Mucosa of stomach (tissue), 1 donor: ENCODE data around the gene YTHDF1.
"Not testable (repeated sequence)": the region's sequence is repeated elsewhere in the genome, so short reads cannot be mapped to it uniquely, and the experiment has no call there.

Experiments used
- H3K27me3 ChIP-seq: one replicate; pipeline ENCODE4 v1.7.0; 2013; ENCODE audit warnings: mild to moderate bottlenecking, low read length; ENCODE audit not compliant: control insufficient read depth, insufficient read depth
- H3K36me3 ChIP-seq: one replicate; pipeline ENCODE4 v1.7.0; 2013; ENCODE audit warnings: low read length; ENCODE audit not compliant: control insufficient read depth, insufficient read depth
- H3K4me1 ChIP-seq: one replicate; pipeline ENCODE4 v1.7.0; 2013; ENCODE audit warnings: mild to moderate bottlenecking, low read length; ENCODE audit not compliant: control insufficient read depth, insufficient read depth
- H3K4me3 ChIP-seq: one replicate; pipeline ENCODE4 v1.7.0; 2013; ENCODE audit warnings: low read length
- H3K9ac ChIP-seq: one replicate; pipeline ENCODE4 v1.7.0; 2013; ENCODE audit warnings: mild to moderate bottlenecking, low read length, moderate library complexity
- H3K9me3 ChIP-seq: one replicate; pipeline ENCODE4 v1.7.0; 2013; ENCODE audit warnings: mild to moderate bottlenecking, low read length, moderate library complexity; ENCODE audit not compliant: control insufficient read depth
- donor health status: Pancreatic carcinoma.

YTHDF1 gene

DNA sequence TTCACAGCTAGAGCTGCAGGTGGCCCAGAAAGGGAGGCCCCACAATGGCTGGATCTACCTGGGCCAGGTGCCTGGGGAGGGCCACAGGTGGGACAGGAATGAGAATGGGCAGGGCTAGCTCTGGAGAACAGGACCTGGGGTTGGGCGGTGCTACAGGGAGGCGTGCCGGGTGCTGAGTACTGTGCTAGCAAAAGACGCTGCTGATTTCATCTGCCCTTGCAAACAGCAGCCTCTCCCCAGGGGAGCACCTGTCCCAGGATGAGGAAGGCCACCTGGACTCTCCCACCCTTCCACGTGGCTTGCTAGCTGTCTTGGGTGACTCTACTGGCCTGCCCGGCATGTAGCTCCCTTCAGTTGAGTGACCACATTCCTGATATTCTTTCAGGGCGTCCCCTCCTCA lies 6.6 kb upstream of the YTHDF1 start:
- Histone ChIP-seq H3K4me3 (no peak overlapping the region), H3K9me3 (no peaks in the 10 kb centered on the region), H3K9ac (no peak overlapping the region), H3K36me3 (no peaks in the 10 kb centered on the region), H3K4me1 (no peaks in the 10 kb centered on the region), H3K27me3 (peaks cover 20% of the 10 kb centered on the region)

DNA sequence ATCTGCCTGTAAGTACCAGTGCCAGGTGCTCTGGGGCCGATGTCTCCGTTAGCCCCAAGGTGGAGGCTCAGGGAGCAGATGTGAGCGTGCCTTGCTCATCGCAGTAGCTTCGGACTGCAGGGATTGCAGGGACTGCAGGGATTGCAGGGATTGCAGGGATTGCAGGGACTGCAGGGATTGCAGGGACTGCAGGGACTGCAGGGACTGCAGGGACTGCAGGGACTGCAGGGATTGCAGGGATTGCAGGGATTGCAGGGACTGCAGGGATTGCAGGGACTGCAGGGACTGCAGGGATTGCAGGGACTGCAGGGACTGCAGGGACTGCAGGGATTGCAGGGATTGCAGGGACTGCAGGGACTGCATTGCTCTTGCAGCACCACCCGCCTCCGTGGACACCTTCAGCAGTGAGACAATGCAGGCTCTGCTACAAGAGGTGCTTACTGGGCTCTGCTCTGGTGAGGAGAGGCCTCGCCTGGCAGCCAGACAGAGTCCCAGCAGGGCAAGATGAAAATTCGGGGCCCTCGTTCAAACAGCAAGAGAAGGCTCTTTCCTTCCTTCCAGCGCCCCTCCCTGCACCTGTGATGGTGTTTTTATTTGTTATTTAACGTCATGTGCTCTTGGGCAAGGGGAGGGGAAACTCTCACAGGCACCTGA lies 5.6 kb upstream of the YTHDF1 start:
- not testable (repeated sequence) for H3K4me3 ChIP-seq, H3K36me3 ChIP-seq, H3K9me3 ChIP-seq, H3K9ac ChIP-seq, H3K4me1 ChIP-seq
- H3K27me3 ChIP-seq: peaks cover 17% of the 10 kb centered on the region

DNA sequence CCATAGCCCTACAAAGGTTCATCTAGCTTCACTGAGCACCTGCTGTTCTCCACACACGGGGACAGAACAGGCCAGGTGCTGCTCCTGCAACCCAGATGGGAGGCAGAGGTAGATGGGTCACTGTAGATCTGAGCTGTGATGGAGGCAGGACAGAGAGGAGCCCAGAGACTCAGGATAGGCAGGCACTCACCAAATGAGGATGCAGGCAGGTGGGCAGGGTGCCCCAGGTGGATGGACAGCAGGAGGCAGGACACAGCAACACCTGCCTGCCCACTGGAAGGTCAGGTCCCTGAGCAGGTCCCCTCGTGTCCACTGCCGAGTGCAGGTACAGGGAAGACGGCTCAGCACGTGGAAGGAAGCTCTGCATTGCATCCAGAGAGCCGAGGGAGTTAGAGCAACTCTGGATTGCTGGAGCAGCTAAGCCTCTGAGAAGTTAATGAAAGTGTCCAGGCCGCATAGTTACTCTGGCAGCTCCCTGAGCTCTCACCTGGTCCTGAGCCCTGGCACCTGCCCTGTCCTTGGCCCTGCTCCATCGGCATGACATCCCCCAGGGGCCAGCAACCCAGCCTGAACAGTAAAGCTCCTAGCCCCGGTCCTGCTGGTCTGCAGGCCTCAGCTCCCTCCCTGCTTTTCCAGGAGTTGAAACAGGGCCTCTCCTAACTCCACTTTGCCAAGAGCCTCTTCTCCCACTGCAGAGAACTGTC lies 4.9 kb upstream of the YTHDF1 start:
- H3K4me1 ChIP-seq: peaks cover 5% of the 10 kb centered on the region
- H3K27me3 ChIP-seq: peaks cover 17% of the 10 kb centered on the region
- H3K9me3 ChIP-seq: no peaks in the 10 kb centered on the region
- no peak overlapping the region for H3K9ac ChIP-seq
- no peaks in the 10 kb centered on the region for H3K36me3 ChIP-seq
- no peak overlapping the region for H3K4me3 ChIP-seq

DNA sequence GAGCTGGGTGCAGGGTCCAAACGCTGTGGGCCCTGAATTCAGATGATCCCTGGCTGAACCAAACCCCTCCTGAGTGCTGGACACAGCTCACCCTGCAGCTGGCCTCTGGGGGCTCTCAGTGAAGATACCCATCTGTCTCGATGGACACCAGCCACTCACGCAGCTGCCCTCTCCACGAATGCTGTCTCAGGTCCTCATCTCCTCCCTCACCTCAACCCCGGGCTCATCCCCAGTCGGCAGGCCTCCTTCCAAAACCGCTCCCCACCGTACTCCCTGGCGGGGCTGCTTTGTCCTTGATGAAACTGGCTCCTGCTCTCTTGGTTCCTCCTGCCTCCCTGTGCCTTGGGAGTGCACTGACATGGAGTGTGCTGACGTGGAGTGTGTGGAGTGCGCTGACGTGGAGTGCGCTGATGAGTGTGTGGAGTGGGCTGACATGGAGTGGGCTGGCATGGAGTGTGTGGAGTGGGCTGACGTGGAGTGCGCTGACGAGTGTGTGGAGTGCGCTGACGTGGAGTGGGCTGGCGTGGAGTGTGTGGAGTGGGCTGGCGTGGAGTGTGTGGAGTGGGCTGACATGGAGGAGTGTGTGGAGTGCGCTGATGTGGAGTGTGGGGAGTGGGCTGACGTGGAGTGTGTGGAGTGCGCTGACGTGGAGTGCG lies 4.1 kb upstream of the YTHDF1 start:
- Histone ChIP-seq H3K4me1 (peaks cover 7% of the 10 kb centered on the region), H3K4me3 (no peak overlapping the region), H3K9ac (no peak overlapping the region), H3K27me3 (peaks cover 17% of the 10 kb centered on the region), H3K9me3 (no peaks in the 10 kb centered on the region), H3K36me3 (no peaks in the 10 kb centered on the region)

DNA sequence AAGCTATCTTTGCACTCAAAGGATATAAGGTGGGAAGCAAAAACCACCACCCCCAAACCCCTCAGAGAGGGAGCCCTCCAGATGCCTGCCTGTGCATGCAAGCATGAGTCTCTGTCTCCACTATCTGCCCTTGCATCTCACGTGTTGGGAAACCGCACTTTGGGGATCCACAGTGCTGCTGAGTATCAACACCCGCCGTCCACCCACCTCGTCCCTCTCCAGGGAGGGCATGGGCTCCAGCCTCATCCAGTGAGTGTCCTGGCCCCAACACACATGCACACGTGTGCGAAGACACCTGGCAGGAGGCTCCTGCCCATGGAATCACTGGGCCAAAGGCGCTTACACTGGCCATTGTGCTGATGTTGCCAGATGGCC lies 3.5 kb upstream of the YTHDF1 start:
- peaks cover 13% of the 10 kb centered on the region for H3K4me1 ChIP-seq
- peaks cover 17% of the 10 kb centered on the region for H3K27me3 ChIP-seq
- H3K9ac ChIP-seq: no peak overlapping the region
- no peaks in the 10 kb centered on the region for H3K36me3 ChIP-seq
- no peaks in the 10 kb centered on the region for H3K9me3 ChIP-seq
- no peak overlapping the region for H3K4me3 ChIP-seq

DNA sequence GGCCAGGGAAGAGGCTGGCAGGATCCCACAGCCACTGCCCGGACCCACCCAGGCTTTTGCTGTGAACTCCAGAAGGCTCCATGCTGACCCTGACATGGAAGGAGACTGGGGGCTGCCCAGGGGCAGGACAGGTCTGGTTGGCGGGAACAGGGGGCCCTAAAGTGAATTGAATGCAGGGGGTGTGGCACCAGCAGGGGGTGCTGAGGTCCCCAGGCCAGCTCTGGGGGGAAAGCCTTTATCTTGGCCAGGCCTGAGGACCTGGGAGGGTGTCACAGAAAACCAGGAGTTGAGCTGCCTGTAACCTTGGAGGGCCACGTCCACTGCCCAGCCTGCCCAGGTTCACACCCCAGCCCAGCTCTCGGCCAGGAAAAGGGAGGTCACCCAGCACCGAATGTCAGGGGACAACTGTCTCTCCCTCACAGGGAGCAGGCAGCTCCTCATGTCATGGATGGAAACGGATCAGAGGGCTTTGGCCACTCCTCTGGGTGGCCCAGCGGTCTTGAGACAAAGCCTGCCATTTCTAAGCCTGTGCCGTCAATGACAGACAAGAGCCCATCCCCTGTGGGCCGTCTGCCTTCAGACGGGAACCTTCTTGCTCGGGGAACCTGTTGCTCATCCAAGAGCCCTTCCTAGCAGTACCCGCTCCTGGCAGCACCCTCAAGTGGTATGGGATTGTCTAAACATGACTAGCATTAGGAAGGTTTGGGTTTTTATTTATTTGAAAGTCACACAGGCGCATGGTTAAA lies 2.9 kb upstream of the YTHDF1 start:
- H3K27me3 ChIP-seq: peaks cover 17% of the 10 kb centered on the region
- H3K4me1 ChIP-seq: peaks cover 18% of the 10 kb centered on the region
- H3K4me3 ChIP-seq: no peak overlapping the region
- no peak overlapping the region for H3K9ac ChIP-seq
- no peaks in the 10 kb centered on the region for H3K9me3 ChIP-seq
- H3K36me3 ChIP-seq: no peaks in the 10 kb centered on the region

DNA sequence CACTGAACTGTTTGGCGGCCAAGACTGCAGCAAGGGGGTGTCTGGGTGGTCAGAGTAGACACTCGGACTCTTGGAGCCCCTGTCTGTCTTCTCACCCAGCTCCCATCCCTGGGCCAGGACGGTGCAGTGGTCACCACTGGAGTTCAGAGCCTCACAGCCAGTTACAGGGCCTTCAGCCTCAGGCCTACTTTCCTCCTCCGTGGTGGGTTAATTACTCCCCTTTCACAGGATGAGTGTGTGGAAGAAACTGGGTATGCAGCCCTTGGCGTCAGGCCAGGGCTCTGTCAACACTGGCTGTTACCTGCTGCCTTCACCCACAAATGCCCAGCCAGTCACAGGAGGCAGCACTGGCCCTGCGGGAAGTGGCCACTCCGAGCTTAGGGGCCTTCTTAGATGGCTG lies 1.8 kb upstream of the YTHDF1 start:
- Histone ChIP-seq H3K36me3 (no peaks in the 10 kb centered on the region), H3K4me3 (no peak overlapping the region), H3K4me1 (peaks cover 18% of the 10 kb centered on the region), H3K27me3 (peaks cover 12% of the 10 kb centered on the region), H3K9ac (no peak overlapping the region), H3K9me3 (no peaks in the 10 kb centered on the region)

DNA sequence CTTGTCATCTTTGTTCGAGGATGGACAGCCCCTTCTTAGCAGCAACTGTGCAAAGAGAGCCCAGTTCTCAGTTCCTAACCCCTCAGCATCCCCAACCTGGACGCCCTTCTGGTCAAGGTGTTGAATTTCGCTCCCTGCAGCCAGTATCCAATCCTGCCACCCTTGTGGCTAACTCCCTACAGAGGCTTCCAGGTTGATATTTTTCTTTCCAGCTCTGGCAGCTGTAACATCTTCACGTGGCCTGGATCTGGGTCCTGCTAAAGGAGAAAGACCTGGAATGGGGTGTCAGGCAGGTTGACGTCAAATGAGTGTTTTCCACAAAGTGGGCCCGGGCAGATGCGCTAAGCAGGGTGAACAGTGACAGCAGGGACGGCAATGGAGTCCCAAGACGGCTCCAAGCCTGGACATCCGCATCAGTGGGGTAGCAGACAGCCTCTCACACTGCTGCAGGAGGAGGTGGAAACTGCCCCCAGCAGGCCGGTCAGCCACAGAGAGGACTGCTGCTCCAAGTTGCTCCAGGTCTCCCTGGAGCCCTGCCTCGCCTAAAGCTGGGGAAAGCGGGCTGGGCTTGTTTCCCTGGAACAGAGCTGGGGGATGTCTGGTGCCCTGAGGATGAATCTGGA lies 1.0 kb upstream of the YTHDF1 start:
- Histone ChIP-seq H3K9me3 (no peaks in the 10 kb centered on the region), H3K36me3 (no peaks in the 10 kb centered on the region), H3K9ac (peak overlapping the region; percentile 78), H3K27me3 (peaks cover 10% of the 10 kb centered on the region), H3K4me3 (peak overlapping the region; percentile 22), H3K4me1 (peaks cover 18% of the 10 kb centered on the region)

DNA sequence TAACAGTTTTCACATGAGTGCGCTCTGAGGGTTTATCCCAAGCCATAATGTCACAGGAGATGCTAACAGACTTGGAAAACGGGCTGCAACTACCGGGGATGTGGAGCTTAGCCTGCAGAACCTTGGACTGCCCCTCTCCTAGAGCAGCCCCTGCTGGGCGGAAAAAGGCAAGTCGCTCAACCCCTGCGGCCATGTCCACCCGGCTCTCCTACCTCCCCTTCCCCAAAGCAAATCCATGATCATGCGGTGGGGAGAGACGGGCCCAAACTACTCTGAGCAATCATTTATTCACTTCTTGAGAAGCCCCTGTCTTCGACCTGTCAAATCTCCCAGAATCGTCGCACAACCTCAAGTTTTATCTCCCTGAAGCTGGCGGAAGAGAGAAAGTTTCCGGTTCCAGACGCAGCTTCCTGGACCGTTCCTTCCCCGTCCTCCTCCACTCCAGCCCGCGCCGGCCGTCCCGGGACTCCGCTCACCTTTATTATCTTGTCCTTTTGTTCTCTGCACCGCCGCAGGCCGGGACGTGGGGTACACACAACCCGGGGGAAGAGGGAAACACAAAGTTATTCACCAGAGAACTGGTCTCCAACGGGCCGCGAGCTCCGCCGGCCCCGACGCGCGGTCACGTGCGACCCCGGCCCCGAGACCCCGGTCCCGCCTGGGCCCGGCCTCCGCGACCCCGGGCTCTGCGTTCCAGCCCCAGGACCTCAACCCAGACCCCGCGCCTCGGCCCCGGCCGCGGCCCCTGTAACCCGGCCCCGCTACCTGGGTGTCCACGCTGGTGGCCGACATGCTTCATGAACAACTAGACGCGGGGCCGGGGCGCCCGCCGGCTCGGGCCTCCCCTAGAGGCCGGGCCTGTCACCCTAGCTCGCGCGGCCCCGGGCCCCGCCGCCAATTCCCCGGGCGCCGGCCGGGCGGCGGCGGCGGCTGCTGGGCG lies 560 bp downstream of the YTHDF1 start:
- Histone ChIP-seq H3K27me3 (peaks cover 7% of the 10 kb centered on the region), H3K36me3 (no peaks in the 10 kb centered on the region), H3K4me3 (peak overlapping the region; percentile 66), H3K9ac (peak overlapping the region; percentile 84), H3K9me3 (no peaks in the 10 kb centered on the region), H3K4me1 (peaks cover 18% of the 10 kb centered on the region)

DNA sequence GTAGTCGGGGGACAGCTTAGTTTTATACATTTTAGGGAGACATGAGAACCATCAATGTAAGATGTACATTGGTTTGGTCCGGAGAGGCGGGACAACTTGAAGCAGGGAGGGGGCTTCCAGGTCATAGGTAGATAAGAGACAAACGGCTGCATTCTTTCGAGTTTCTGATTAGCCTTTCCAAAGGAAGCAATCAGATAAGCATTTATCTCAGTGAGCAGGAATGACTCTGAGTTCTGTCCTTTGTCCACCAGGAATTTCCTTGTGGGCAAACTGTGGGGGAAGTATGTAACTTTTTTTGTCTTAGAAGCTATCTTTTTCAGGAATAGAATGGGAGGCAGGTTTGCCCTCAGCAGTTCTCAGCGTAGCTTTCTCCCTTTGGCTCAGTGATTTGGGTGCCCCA lies 1.4 kb downstream of the YTHDF1 start:
- Histone ChIP-seq H3K9ac (peak overlapping the region; percentile 84), H3K36me3 (no peaks in the 10 kb centered on the region), H3K27me3 (peaks cover 2% of the 10 kb centered on the region), H3K9me3 (no peaks in the 10 kb centered on the region), H3K4me1 (peaks cover 18% of the 10 kb centered on the region), H3K4me3 (peak overlapping the region; percentile 66)

DNA sequence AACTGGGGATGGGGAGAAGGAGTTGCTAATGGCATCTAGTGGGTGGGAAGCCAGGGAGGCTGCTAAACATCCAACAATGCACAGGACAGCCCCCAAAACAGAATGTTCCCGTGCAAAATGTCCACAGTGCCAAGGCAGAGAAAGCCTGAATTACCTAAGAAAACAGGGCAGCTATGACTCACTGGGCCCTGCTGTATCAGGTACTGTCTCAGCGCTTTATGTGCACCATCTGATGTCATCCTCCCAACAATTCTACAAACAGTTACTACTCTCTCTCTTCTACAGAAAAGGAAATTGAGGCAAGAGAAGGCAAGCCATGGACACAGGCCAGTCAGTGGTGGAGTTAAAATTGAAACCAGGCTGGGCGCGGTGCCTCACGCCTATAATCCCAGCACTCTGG lies 3.1 kb downstream of the YTHDF1 start:
- Histone ChIP-seq H3K9me3 (no peaks in the 10 kb centered on the region), H3K36me3 (no peaks in the 10 kb centered on the region), H3K4me3 (no peak overlapping the region), H3K27me3 (no peaks in the 10 kb centered on the region), H3K9ac (no peak overlapping the region), H3K4me1 (peaks cover 18% of the 10 kb centered on the region)
